Sigmoid colon (tissue), 4 donors: ENCODE results near the gene LRRC2.

Source experiments
- POLR2A ChIP-seq, 2 donors: fragments of 450-650 bp; IDR thresholded peaks; one replicate each; pipeline ENCODE4 v1.6.1; 2016; ENCODE audit warnings: antibody characterized with exemption in 2 of 2, mild to moderate bottlenecking in 2 of 2, moderate library complexity in 2 of 2
- POLR2AphosphoS5 ChIP-seq, 4 donors: sonication (generic); formaldehyde crosslinking; IDR thresholded peaks; one replicate each; pipeline ENCODE4 v1.6.1; 2017; ENCODE audit warnings: antibody characterized with exemption in 4 of 4
- TF ChIP-seq, protein P1 (sequence below), 4 experiments: fragments of 450-650 bp in 3 of 4; fragments of 200-600 bp in 1 of 4; IDR thresholded peaks; one replicate each; pipeline ENCODE4 v1.5.1; 2016 to 2019; ENCODE audit warnings: antibody characterized with exemption in 4 of 4, mild to moderate bottlenecking in 3 of 4, moderate library complexity in 2 of 4

DNA sequence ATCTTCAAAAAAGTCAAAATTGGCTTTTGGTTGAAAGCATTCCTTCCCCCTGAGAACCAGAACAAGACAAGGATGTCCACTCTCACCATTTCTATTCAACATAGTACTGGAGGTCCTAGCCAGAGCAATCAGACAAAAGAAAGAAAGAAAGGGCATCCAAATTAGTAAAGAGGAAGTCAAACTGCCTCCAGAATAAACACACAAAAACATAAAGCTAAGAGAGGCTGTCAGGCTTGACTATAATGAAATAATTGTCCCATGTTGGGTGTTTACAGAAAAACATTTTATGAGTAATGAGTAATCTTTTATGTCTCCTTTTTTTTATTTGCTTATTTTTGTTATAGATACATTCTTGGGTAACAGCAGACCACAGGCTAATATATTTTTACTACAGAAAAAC lies 27.9 kb upstream of the LRRC2 start:
- TF ChIP-seq, protein P1, sequence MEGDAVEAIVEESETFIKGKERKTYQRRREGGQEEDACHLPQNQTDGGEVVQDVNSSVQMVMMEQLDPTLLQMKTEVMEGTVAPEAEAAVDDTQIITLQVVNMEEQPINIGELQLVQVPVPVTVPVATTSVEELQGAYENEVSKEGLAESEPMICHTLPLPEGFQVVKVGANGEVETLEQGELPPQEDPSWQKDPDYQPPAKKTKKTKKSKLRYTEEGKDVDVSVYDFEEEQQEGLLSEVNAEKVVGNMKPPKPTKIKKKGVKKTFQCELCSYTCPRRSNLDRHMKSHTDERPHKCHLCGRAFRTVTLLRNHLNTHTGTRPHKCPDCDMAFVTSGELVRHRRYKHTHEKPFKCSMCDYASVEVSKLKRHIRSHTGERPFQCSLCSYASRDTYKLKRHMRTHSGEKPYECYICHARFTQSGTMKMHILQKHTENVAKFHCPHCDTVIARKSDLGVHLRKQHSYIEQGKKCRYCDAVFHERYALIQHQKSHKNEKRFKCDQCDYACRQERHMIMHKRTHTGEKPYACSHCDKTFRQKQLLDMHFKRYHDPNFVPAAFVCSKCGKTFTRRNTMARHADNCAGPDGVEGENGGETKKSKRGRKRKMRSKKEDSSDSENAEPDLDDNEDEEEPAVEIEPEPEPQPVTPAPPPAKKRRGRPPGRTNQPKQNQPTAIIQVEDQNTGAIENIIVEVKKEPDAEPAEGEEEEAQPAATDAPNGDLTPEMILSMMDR (IDR thresholded peaks at IDR 0.05) = no peak
- TF ChIP-seq POLR2A (IDR thresholded peaks at IDR 0.05) (no peak), POLR2AphosphoS5 (IDR thresholded peaks at IDR 0.05) (no peak)
